HCT116 (cell line): ENCODE results near the gene HDAC10. TPM values are rescaled to one million over a fixed set of nuclear protein-coding genes. Genes with fewer than 3 reads are reported as not detected.

ENCODE experiments used
- ATAC-seq: fragments of 200-7000 bp; cut with Tn5 transposase; 2 replicates; pipeline ENCODE4 v1.9.1; 2020; ENCODE audit warnings: mild to moderate bottlenecking, moderate library complexity
- BruUV-seq: library from RNA; stranded (reverse); fragments of 400-500 nt; replicated peaks from 2 replicates; lab custom pipeline; 2021; lab: Mats Ljungman, UMichigan
- CTCF ChIA-PET: fragments of 300-600 bp; sonication (Branson Sonifier 250); formaldehyde crosslinking; loops from one replicate; lab custom pipeline; 2021; ENCODE audit warnings: antibody characterized with exemption; lab: Charles Lee
- POLR2A ChIA-PET: fragments of 300-600, 350-600 bp; sonication (Branson Sonifier 250); formaldehyde crosslinking; loops from one replicate; lab custom pipeline; 2021; ENCODE audit warnings: antibody characterized with exemption; lab: Charles Lee
- RAD21 ChIA-PET, 2 experiments: fragments of 300-600 bp; sonication (Branson Sonifier 250); formaldehyde crosslinking; loops; one replicate each; lab custom pipeline; 2023; ENCODE audit warnings: low total read pairs in 2 of 2; ENCODE audit not compliant: uncharacterized antibody in 2 of 2, unreplicated experiment in 2 of 2, low non-redundant PET in 1 of 2; lab: Charles Lee
- DNase-seq: peaks from one replicate; pipeline ENCODE4 v3.0.0-alpha.2; 2010; ENCODE audit warnings: low read depth, low spot score
- H2AFZ ChIP-seq: fragments of 200-600 bp; shearing (Covaris generic), sonication (generic); 2 replicates; pipeline ENCODE4 v1.6.1; 2017; ENCODE audit warnings: low read depth, mixed run types, mixed read lengths, antibody characterized with exemption, low read length; ENCODE audit not compliant: poor library complexity, severe bottlenecking
- H3K27ac ChIP-seq: 2 replicates; pipeline ENCODE4 v1.5.1; 2012; ENCODE audit warnings: low read depth, low read length
- H3K27me3 ChIP-seq: fragments of 200-600 bp; sonication (generic); 2 replicates; pipeline ENCODE4 v1.6.1; 2016; ENCODE audit warnings: mixed run types, low read length, mixed read lengths; ENCODE audit not compliant: insufficient read depth
- H3K36me3 ChIP-seq, 2 experiments: fragments of 200-500 bp in 1 of 2; fragments of 200-600 bp in 1 of 2; sonication (Bioruptor generic) in 1 of 2; sonication (generic) in 1 of 2; 2 replicates each; pipeline versions ENCODE4 v1.5.1 to v1.6.1; 2014 to 2016; ENCODE audit warnings: low read length in 2 of 2, inconsistent platforms in 1 of 2, mixed read lengths in 1 of 2, mixed run types in 1 of 2; ENCODE audit not compliant: insufficient read depth in 2 of 2, control insufficient read depth in 1 of 2
- H3K4me1 ChIP-seq, 2 experiments: fragments of 200-600 bp in 1 of 2; sonication (generic) in 1 of 2; 2 replicates each; pipeline versions ENCODE4 v1.5.1 to v1.6.1; 2012 to 2017; ENCODE audit warnings: low read length in 2 of 2, inconsistent platforms in 1 of 2, mild to moderate bottlenecking in 1 of 2, mixed read lengths in 1 of 2, mixed run types in 1 of 2, moderate library complexity in 1 of 2; ENCODE audit not compliant: insufficient read depth in 2 of 2, control insufficient read depth in 1 of 2
- H3K4me2 ChIP-seq: fragments of 200-600 bp; sonication (generic); 2 replicates; pipeline ENCODE4 v1.6.1; 2017; ENCODE audit warnings: mixed run types, low read length, mixed read lengths
- H3K4me3 ChIP-seq, 2 experiments: fragments of 200-600 bp in 1 of 2; sonication (generic) in 1 of 2; replicated peaks in 1 of 2; 2 replicates each; pipeline ENCODE4 v1.5.1; 2011 to 2016; ENCODE audit warnings: low read length in 2 of 2, control low read depth in 1 of 2, low read depth in 1 of 2, mild to moderate bottlenecking in 1 of 2, mixed read lengths in 1 of 2, mixed run types in 1 of 2
- H3K79me2 ChIP-seq: fragments of 200-600 bp; sonication (generic); 2 replicates; pipeline ENCODE4 v1.6.1; 2017; ENCODE audit warnings: mild to moderate bottlenecking, mixed run types, low read length, moderate library complexity, mixed read lengths; ENCODE audit not compliant: insufficient read depth
- H3K9ac ChIP-seq: fragments of 200-600 bp; sonication (generic); 2 replicates; pipeline ENCODE4 v1.6.1; 2016; ENCODE audit warnings: low read length, mixed read lengths
- H3K9me2 ChIP-seq: fragments of 200-600 bp; sonication (generic), shearing (Covaris generic); 2 replicates; pipeline ENCODE4 v1.6.1; 2017; ENCODE audit warnings: mixed run types, mild to moderate bottlenecking, moderate library complexity; ENCODE audit not compliant: insufficient read depth
- H3K9me3 ChIP-seq, 2 experiments: fragments of 200-500 bp in 1 of 2; fragments of 200-600 bp in 1 of 2; sonication (Bioruptor generic) in 1 of 2; sonication (generic) in 1 of 2; 2 replicates each; pipeline ENCODE4 v1.6.1; 2014 to 2017; ENCODE audit warnings: low read length in 2 of 2, mixed read lengths in 2 of 2, inconsistent platforms in 1 of 2, low read depth in 1 of 2, mild to moderate bottlenecking in 1 of 2, mixed run types in 1 of 2, moderate library complexity in 1 of 2; ENCODE audit not compliant: control insufficient read depth in 1 of 2, insufficient read depth in 1 of 2
- H4K20me1 ChIP-seq: fragments of 200-600 bp; sonication (generic), shearing (Covaris generic); 2 replicates; pipeline ENCODE4 v1.6.1; 2017; ENCODE audit warnings: mixed run types, mild to moderate bottlenecking, moderate library complexity; ENCODE audit not compliant: insufficient read depth
- ATF3 ChIP-seq: IDR thresholded peaks from 2 replicates; pipeline ENCODE4 v1.6.1; 2012
- CBX3 ChIP-seq: IDR thresholded peaks from 2 replicates; pipeline ENCODE4 v1.6.1; 2012; ENCODE audit warnings: low read depth
- ELF1 ChIP-seq: IDR thresholded peaks from 2 replicates; pipeline ENCODE4 v1.6.1; 2012; ENCODE audit warnings: low read depth, borderline replicate concordance
- EZH2 ChIP-seq: fragments of 200-600 bp; sonication (generic); IDR thresholded peaks from 2 replicates; pipeline ENCODE4 v1.6.1; 2017; ENCODE audit warnings: antibody characterized with exemption, mixed run types
- EZH2phosphoT487 ChIP-seq: fragments of 200-600 bp; IDR thresholded peaks from 2 replicates; pipeline ENCODE4 v1.6.1; 2018; ENCODE audit warnings: antibody characterized with exemption, borderline replicate concordance
- FOSL1 ChIP-seq: IDR thresholded peaks from 2 replicates; pipeline ENCODE4 v1.6.1; 2012; ENCODE audit warnings: low read depth
- JUND ChIP-seq: IDR thresholded peaks from 2 replicates; pipeline ENCODE4 v1.6.1; 2012
- MAX ChIP-seq: IDR thresholded peaks from 2 replicates; pipeline ENCODE4 v1.6.1; 2012
- POLR2A ChIP-seq: IDR thresholded peaks from 2 replicates; pipeline ENCODE4 v1.7.0; 2011; ENCODE audit warnings: borderline replicate concordance; ENCODE audit not compliant: insufficient read depth, insufficient read length; ENCODE audit errors: extremely low read depth
- POLR2AphosphoS5 ChIP-seq: IDR thresholded peaks from 2 replicates; pipeline ENCODE4 v1.6.1; 2011; ENCODE audit warnings: mild to moderate bottlenecking, low read depth, low read length, moderate library complexity
- RAD21 ChIP-seq: IDR thresholded peaks from 2 replicates; pipeline ENCODE4 v1.6.1; 2012; ENCODE audit warnings: low read depth, mild to moderate bottlenecking
- SIN3A ChIP-seq: IDR thresholded peaks from 2 replicates; pipeline ENCODE4 v1.6.1; 2012; ENCODE audit warnings: low read depth
- SP1 ChIP-seq: IDR thresholded peaks from 2 replicates; pipeline ENCODE4 v1.6.1; 2012; ENCODE audit warnings: low read depth
- TCF7L2 ChIP-seq: IDR thresholded peaks from 2 replicates; pipeline ENCODE4 v1.7.0; 2011; ENCODE audit warnings: borderline replicate concordance, inconsistent platforms; ENCODE audit not compliant: insufficient read depth, insufficient read length; ENCODE audit errors: extremely low read depth
- YY1 ChIP-seq: IDR thresholded peaks from 2 replicates; pipeline ENCODE4 v1.6.1; 2011; ENCODE audit warnings: low read length, low read depth, moderate library complexity, mild to moderate bottlenecking; ENCODE audit not compliant: insufficient replicate concordance; ENCODE audit errors: extremely low read depth
- ZFX ChIP-seq: fragments of 450-650 bp; IDR thresholded peaks from 2 replicates; pipeline ENCODE4 v1.6.1; 2017
- ZNF274 ChIP-seq: fragments of 200-500 bp; sonication (Bioruptor generic); IDR thresholded peaks from 2 replicates; pipeline ENCODE4 v1.6.1; 2014; ENCODE audit warnings: mild to moderate bottlenecking, low read depth, low read length, inconsistent platforms
- intact Hi-C: fragments of 100-400 bp; cut with micrococcal nuclease; formaldehyde crosslinking; loops from 2 replicates; pipeline ENCODE4 v1.10.0; 2022
- total RNA-seq: library from RNA; stranded (reverse); gene quantifications from one replicate; pipeline ENCODE4 v1.2.1, GENCODE V29; 2021; ENCODE audit not compliant: unreplicated experiment
- TF ChIP-seq, protein P1 (sequence below): IDR thresholded peaks from 2 replicates; pipeline ENCODE4 v1.6.1; 2011; ENCODE audit warnings: mild to moderate bottlenecking, low read length, moderate library complexity; ENCODE audit not compliant: insufficient replicate concordance; ENCODE audit errors: extremely low read depth

HDAC10 gene
- total RNA-seq, 1 experiment from 2014 or later = 67.5 TPM

DNA sequence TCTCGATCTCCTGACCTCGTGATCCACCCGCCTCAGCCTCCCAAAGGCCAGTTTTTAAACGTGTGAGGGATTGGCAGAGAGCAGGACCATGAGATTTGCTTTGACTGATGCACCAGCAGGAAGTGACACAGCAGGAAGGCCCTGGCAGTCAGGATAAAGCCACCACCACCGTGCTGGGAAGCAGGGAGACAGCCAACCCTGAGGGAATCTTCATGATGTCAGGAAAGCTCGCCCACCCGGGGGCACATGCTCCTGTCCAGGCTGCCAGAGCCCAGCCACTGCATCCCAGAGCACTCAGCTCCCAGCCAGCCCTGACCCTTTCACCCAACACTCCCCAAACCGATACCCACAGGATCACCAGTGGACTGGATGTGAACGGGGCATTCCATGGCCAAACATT lies 12.3 kb downstream of the HDAC10 start:
- Histone ChIP-seq H3K4me2 (no peak overlapping the region), H4K20me1 (no peaks in the 10 kb centered on the region), H3K27ac (no peak overlapping the region), H3K36me3 (peaks cover 7 to 17% of the 10 kb centered on the region in 2 experiments; a peak in 2 of 4 replicates), H3K4me1 (peaks cover 7 to 17% of the 10 kb centered on the region in 2 experiments), H3K27me3 (no peaks in the 10 kb centered on the region), H3K9ac (no peak overlapping the region), H2AFZ (no peak overlapping the region), H3K4me3 (no peak overlapping the region), H3K9me2 (no peaks in the 10 kb centered on the region), H3K79me2 (peaks cover 94% of the 10 kb centered on the region), H3K9me3 (peaks cover 0 to 4% of the 10 kb centered on the region in 2 experiments; a peak in 1 of 4 replicates)
- DNase-seq (no peak), ATAC-seq (no peak)
- RAD21 ChIA-PET = no interaction called here
- intact Hi-C loops = no loop called here
- CTCF ChIA-PET = no interaction called here
- POLR2A ChIA-PET = no interaction called here
- BruUV-seq = no TSS peak
- TF ChIP-seq ATF3 (no peak), EZH2 (no peak), EZH2phosphoT487 (no peak), ZNF274 (no peak), JUND (no peak), TCF7L2 (no peak), MAX (no peak), CBX3 (no peak), ZFX (no peak), YY1 (no peak), POLR2AphosphoS5 (no peak), RAD21 (no peak), SP1 (no peak), SIN3A (no peak), ELF1 (no peak), POLR2A (no peak), FOSL1 (no peak)
- TF ChIP-seq, protein P1, sequence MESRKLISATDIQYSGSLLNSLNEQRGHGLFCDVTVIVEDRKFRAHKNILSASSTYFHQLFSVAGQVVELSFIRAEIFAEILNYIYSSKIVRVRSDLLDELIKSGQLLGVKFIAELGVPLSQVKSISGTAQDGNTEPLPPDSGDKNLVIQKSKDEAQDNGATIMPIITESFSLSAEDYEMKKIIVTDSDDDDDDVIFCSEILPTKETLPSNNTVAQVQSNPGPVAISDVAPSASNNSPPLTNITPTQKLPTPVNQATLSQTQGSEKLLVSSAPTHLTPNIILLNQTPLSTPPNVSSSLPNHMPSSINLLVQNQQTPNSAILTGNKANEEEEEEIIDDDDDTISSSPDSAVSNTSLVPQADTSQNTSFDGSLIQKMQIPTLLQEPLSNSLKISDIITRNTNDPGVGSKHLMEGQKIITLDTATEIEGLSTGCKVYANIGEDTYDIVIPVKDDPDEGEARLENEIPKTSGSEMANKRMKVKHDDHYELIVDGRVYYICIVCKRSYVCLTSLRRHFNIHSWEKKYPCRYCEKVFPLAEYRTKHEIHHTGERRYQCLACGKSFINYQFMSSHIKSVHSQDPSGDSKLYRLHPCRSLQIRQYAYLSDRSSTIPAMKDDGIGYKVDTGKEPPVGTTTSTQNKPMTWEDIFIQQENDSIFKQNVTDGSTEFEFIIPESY = no peak
